Panc1 (cell line): ENCODE data around the gene PTPRK. TPM values are rescaled to one million over a fixed set of nuclear protein-coding genes. Genes with fewer than 3 reads are reported as not detected.

Source experiments
- ATAC-seq: fragments of 200-7000 bp; cut with Tn5 transposase; 2 replicates; pipeline ENCODE4 v1.9.1; 2020; ENCODE audit warnings: mild to moderate bottlenecking, moderate library complexity
- BruUV-seq: library from RNA; stranded (reverse); fragments of 400-500 nt; replicated peaks from 2 replicates; lab custom pipeline; 2021; lab: Mats Ljungman, UMichigan
- CTCF ChIA-PET: fragments of 300-600 bp; sonication (Branson Sonifier 250); formaldehyde crosslinking; loops from one replicate; lab custom pipeline; 2022; ENCODE audit warnings: antibody characterized with exemption; lab: Charles Lee
- POLR2A ChIA-PET: fragments of 300-600 bp; sonication (Branson Sonifier 250); formaldehyde crosslinking; loops from one replicate; lab custom pipeline; 2022; ENCODE audit warnings: antibody characterized with exemption; lab: Charles Lee
- DNase-seq: peaks from one replicate; pipeline ENCODE4 v3.0.0-alpha.2; 2010; ENCODE audit warnings: low read depth, low spot score
- H3K27ac ChIP-seq: 2 replicates; pipeline ENCODE4 v1.5.1; 2011; ENCODE audit warnings: mild to moderate bottlenecking, low read length, inconsistent platforms
- H3K27me3 ChIP-seq: fragments of 200-500 bp; sonication (Bioruptor generic); 2 replicates; pipeline ENCODE4 v1.6.0; 2014; ENCODE audit warnings: low read length, inconsistent platforms; ENCODE audit not compliant: control insufficient read depth, insufficient read depth
- H3K36me3 ChIP-seq: fragments of 200-500 bp; sonication (Bioruptor generic); 2 replicates; pipeline ENCODE4 v1.5.1; 2014; ENCODE audit warnings: inconsistent platforms, mild to moderate bottlenecking, low read length, moderate library complexity; ENCODE audit not compliant: control insufficient read depth, insufficient read depth
- H3K4me1 ChIP-seq: 2 replicates; pipeline ENCODE4 v1.5.1; 2011; ENCODE audit warnings: inconsistent platforms, mild to moderate bottlenecking, low read length, moderate library complexity; ENCODE audit not compliant: control insufficient read depth, insufficient read depth
- H3K4me3 ChIP-seq, 2 experiments: 2 replicates each; pipeline ENCODE4 v1.5.1; 2011 to 2012; ENCODE audit warnings: low read depth in 2 of 2, low read length in 2 of 2, mild to moderate bottlenecking in 2 of 2, inconsistent platforms in 1 of 2, moderate library complexity in 1 of 2
- H3K9me3 ChIP-seq: fragments of 200-500 bp; sonication (Bioruptor generic); 2 replicates; pipeline ENCODE4 v1.5.1; 2014; ENCODE audit warnings: low read depth, mild to moderate bottlenecking, inconsistent platforms, low read length, moderate library complexity; ENCODE audit not compliant: control insufficient read depth, insufficient read depth
- POLR2AphosphoS5 ChIP-seq: IDR thresholded peaks from 2 replicates; pipeline ENCODE4 v1.6.1; 2012; ENCODE audit warnings: mild to moderate bottlenecking, low read depth, low read length, moderate library complexity
- REST ChIP-seq, 2 experiments: IDR thresholded peaks; 2 replicates each; pipeline ENCODE4 v1.6.1; 2011 to 2012; ENCODE audit warnings: low read depth in 2 of 2, control low read depth in 1 of 2, low read length in 1 of 2, mild to moderate bottlenecking in 1 of 2, moderate library complexity in 1 of 2; ENCODE audit not compliant: insufficient read depth in 1 of 2
- SIN3A ChIP-seq: IDR thresholded peaks from 2 replicates; pipeline ENCODE4 v1.6.1; 2012; ENCODE audit warnings: low read depth, mild to moderate bottlenecking, low read length, moderate library complexity, borderline replicate concordance; ENCODE audit not compliant: insufficient read depth
- TCF7L2 ChIP-seq: IDR thresholded peaks from 2 replicates; pipeline ENCODE4 v1.6.1; 2011; ENCODE audit warnings: mild to moderate bottlenecking, low read depth, low read length, inconsistent platforms
- in situ Hi-C: cut with HindIII; loops from 2 replicates; pipeline ENCODE4 v1.10.0; 2016; ENCODE audit warnings: low sequenced_read_pairs, low pct_unique_long_range_greater_than_20kb
- intact Hi-C: fragments of 100-400 bp; cut with micrococcal nuclease; formaldehyde crosslinking; loops from one replicate; pipeline ENCODE4 v1.10.0; 2022; ENCODE audit not compliant: unreplicated experiment
- total RNA-seq: library from RNA; stranded (reverse); gene quantifications from one replicate; pipeline ENCODE4 v1.2.1, GENCODE V29; 2021; ENCODE audit not compliant: unreplicated experiment

Gene PTPRK
- total RNA-seq, 1 experiment from 2014 or later = 61.8 TPM

- ATAC-seq (no peak), DNase-seq (no peak)
- Histone ChIP-seq H3K36me3 (no peaks in the 10 kb centered on the region), H3K27me3 (no peaks in the 10 kb centered on the region), H3K27ac (no peak overlapping the region), H3K4me3 (no peak overlapping the region), H3K9me3 (no peaks in the 10 kb centered on the region), H3K4me1 (no peaks in the 10 kb centered on the region)
- intact Hi-C loops = no loop called here
- CTCF ChIA-PET = no interaction called here
- POLR2A ChIA-PET = no interaction called here
- in situ Hi-C loops = no loop called here
- no peak for TF ChIP-seq REST (IDR thresholded peaks at IDR 0.05; ENCODE audit: insufficient read depth in 1 of 2, low read depth in 2 of 2, low read length in 1 of 2)
- TF ChIP-seq POLR2AphosphoS5 = no peak
- TF ChIP-seq TCF7L2 = no peak
- TF ChIP-seq SIN3A = no peak
- no TSS peak for BruUV-seq
Measured at GRCh38 chr6:128256095-128256494, 264.3 kb downstream of the PTPRK start.

- Histone ChIP-seq H3K36me3 (no peaks in the 10 kb centered on the region), H3K27me3 (no peaks in the 10 kb centered on the region), H3K27ac (no peak overlapping the region), H3K4me1 (no peaks in the 10 kb centered on the region), H3K4me3 (no peak overlapping the region), H3K9me3 (no peaks in the 10 kb centered on the region)
- ATAC-seq = no peak
- no peak for DNase-seq
- intact Hi-C loops = no loop called here
- in situ Hi-C loops = no loop called here
- CTCF ChIA-PET = no interaction called here
- POLR2A ChIA-PET = no interaction called here
- no TSS peak for BruUV-seq
- no peak for TF ChIP-seq TCF7L2
Measured at GRCh38 chr6:128252341-128253176, 267.8 kb downstream of the PTPRK start.

- DNase-seq (no peak), ATAC-seq (no peak)
- ChIA-PET POLR2A (no interaction called here), CTCF (no interaction called here)
- Histone ChIP-seq H3K36me3 (no peaks in the 10 kb centered on the region), H3K27ac (no peak overlapping the region), H3K27me3 (no peaks in the 10 kb centered on the region), H3K9me3 (no peaks in the 10 kb centered on the region), H3K4me1 (no peaks in the 10 kb centered on the region), H3K4me3 (no peak overlapping the region)
- intact Hi-C loops (no loop called here), in situ Hi-C loops (no loop called here)
- TF ChIP-seq SIN3A (no peak), POLR2AphosphoS5 (no peak)
- BruUV-seq = no TSS peak
Measured at GRCh38 chr6:128251445-128252340, 268.7 kb downstream of the PTPRK start.
